GM12875 (cell line): ENCODE data around the gene ADH7.

Source experiments
- H3K4me3 ChIP-seq: one replicate; pipeline ENCODE4 v1.5.1; 2011; ENCODE audit warnings: low read depth, low read length, control low read depth
- CTCF ChIP-seq: IDR thresholded peaks from 2 replicates; pipeline ENCODE4 v1.5.1; 2011; ENCODE audit warnings: low read depth, mild to moderate bottlenecking, control low read depth, inconsistent platforms, low read length, moderate library complexity, borderline replicate concordance; ENCODE audit not compliant: insufficient read depth

ADH7 gene

GRCh38 chr4:99435154-99435553, at the start of gene ADH7:
TSS of gene ADH7 (minus strand) at chr4:99435342. CDS start at chr4:99435233, 109 bp downstream.
- no peak for TF ChIP-seq CTCF

GRCh38 chr4:99483636-99484035, 48.5 kb upstream of the ADH7 start:
- no peak for TF ChIP-seq CTCF

More at GRCh38 chr4:99435154-99435553, at the start of gene ADH7:
- H3K4me3 ChIP-seq, result no peak within 1 kb of the TSS

GRCh38 chr4:99473131-99473530, 38.0 kb upstream of the ADH7 start:
- no peak for TF ChIP-seq CTCF
- no peak overlapping the region for H3K4me3 ChIP-seq

More at GRCh38 chr4:99483636-99484035, 48.5 kb upstream of the ADH7 start:
- H3K4me3 ChIP-seq, result no peak overlapping the region

- TF ChIP-seq CTCF, result no peak
- H3K4me3 ChIP-seq, result no peak overlapping the region
Measured at GRCh38 chr4:99471896-99472295, 36.8 kb upstream of the ADH7 start.

GRCh38 chr4:99471349-99471748, 36.2 kb upstream of the ADH7 start:
- H3K4me3 ChIP-seq, result no peak overlapping the region
- TF ChIP-seq CTCF, result no peak

- no peak overlapping the region for H3K4me3 ChIP-seq
- TF ChIP-seq CTCF, result no peak
Measured at GRCh38 chr4:99468889-99469288, 33.7 kb upstream of the ADH7 start.

- H3K4me3 ChIP-seq, result no peak overlapping the region
- no peak for TF ChIP-seq CTCF
Measured at GRCh38 chr4:99467887-99468286, 32.7 kb upstream of the ADH7 start.
